IMR-90 (cell line): ENCODE results near the gene HOXB7. TPM values are rescaled to one million over a fixed set of nuclear protein-coding genes. Genes with fewer than 3 reads are reported as not detected.

Source experiments
- ATAC-seq: fragments of 200-7000 bp; cut with Tn5 transposase; 2 replicates; pipeline ENCODE4 v1.9.1; 2020; ENCODE audit warnings: low read depth, mild to moderate bottlenecking, moderate library complexity
- BruUV-seq: library from RNA; stranded (reverse); fragments of 400-500 nt; replicated peaks from 2 replicates; lab custom pipeline; 2021; lab: Mats Ljungman, UMichigan
- CTCF ChIA-PET: fragments of 300-600 bp; formaldehyde crosslinking; extraction: SDS; loops from one replicate; lab custom pipeline; 2021; ENCODE audit warnings: antibody characterized with exemption; lab: Yijun Ruan, JAX
- POLR2A ChIA-PET: fragments of 300-600 bp; sonication (Branson Sonifier 250); formaldehyde crosslinking; loops from one replicate; lab custom pipeline; 2022; ENCODE audit warnings: antibody characterized with exemption; ENCODE audit not compliant: unreplicated experiment; lab: Charles Lee
- DNase-seq: peaks from one replicate; pipeline ENCODE4 v3.0.0; 2013
- H2AFZ ChIP-seq: replicated peaks from 2 replicates; pipeline ENCODE3; 2013; ENCODE audit warnings: low read length, mild to moderate bottlenecking; ENCODE audit not compliant: poor library complexity
- H2AK5ac ChIP-seq: 2 replicates; pipeline ENCODE4 v1.6.1; 2013; ENCODE audit warnings: low read depth, low read length, inconsistent platforms
- H2AK9ac ChIP-seq: replicated peaks from 2 replicates; pipeline ENCODE3; 2013; ENCODE audit warnings: mild to moderate bottlenecking, low read depth, low read length, moderate library complexity; ENCODE audit not compliant: poor library complexity
- H2BK120ac ChIP-seq: 2 replicates; pipeline ENCODE4 v1.6.1; 2013; ENCODE audit warnings: low read depth, low read length, inconsistent platforms
- H2BK15ac ChIP-seq: 3 replicates; pipeline ENCODE4 v1.6.1; 2013; ENCODE audit warnings: low read depth, low read length, inconsistent platforms
- H2BK20ac ChIP-seq: 2 replicates; pipeline ENCODE4 v1.6.1; 2013; ENCODE audit warnings: low read depth, mild to moderate bottlenecking, inconsistent platforms, low read length, moderate library complexity
- H2BK5ac ChIP-seq: 2 replicates; pipeline ENCODE4 v1.6.1; 2013; ENCODE audit warnings: mild to moderate bottlenecking, low read depth, low read length, inconsistent platforms; ENCODE audit not compliant: poor library complexity, severe bottlenecking
- H3K14ac ChIP-seq: replicated peaks from 2 replicates; pipeline ENCODE4 v1.6.1; 2013; ENCODE audit warnings: low read depth, low read length, inconsistent platforms
- H3K18ac ChIP-seq: 2 replicates; pipeline ENCODE4 v1.6.1; 2013; ENCODE audit warnings: low read depth, low read length, control low read depth
- H3K23ac ChIP-seq: 2 replicates; pipeline ENCODE4 v1.6.1; 2013; ENCODE audit warnings: low read depth, low read length, inconsistent platforms
- H3K27ac ChIP-seq: 2 replicates; pipeline ENCODE4 v1.5.1; 2013; ENCODE audit warnings: mild to moderate bottlenecking, control low read depth, low read length; ENCODE audit not compliant: insufficient read depth
- H3K27me3 ChIP-seq: 2 replicates; pipeline ENCODE4 v1.6.1; 2013; ENCODE audit warnings: low read length; ENCODE audit not compliant: control insufficient read depth, insufficient read depth
- H3K36me3 ChIP-seq: 2 replicates; pipeline ENCODE4 v1.6.1; 2013; ENCODE audit warnings: low read length, mixed read lengths; ENCODE audit not compliant: control insufficient read depth, insufficient read depth
- H3K4ac ChIP-seq: 2 replicates; pipeline ENCODE4 v1.6.1; 2013; ENCODE audit warnings: low read depth, low read length, inconsistent platforms
- H3K4me1 ChIP-seq: 2 replicates; pipeline ENCODE4 v1.6.1; 2013; ENCODE audit warnings: low read length, mixed read lengths; ENCODE audit not compliant: control insufficient read depth, insufficient read depth
- H3K4me2 ChIP-seq: 2 replicates; pipeline ENCODE4 v1.6.1; 2013; ENCODE audit warnings: low read depth, mild to moderate bottlenecking, control low read depth, low read length, moderate library complexity
- H3K4me3 ChIP-seq: 2 replicates; pipeline ENCODE4 v1.5.1; 2013; ENCODE audit warnings: low read depth, mild to moderate bottlenecking, control low read depth, low read length, moderate library complexity; ENCODE audit not compliant: insufficient read depth
- H3K56ac ChIP-seq: 2 replicates; pipeline ENCODE4 v1.6.1; 2013; ENCODE audit warnings: low read length, inconsistent platforms; ENCODE audit not compliant: insufficient read depth; ENCODE audit errors: extremely low read depth
- H3K79me1 ChIP-seq, 2 experiments: 2 replicates each; pipeline ENCODE4 v1.6.1; 2013; ENCODE audit warnings: low read length in 2 of 2, inconsistent platforms in 1 of 2, low read depth in 1 of 2
- H3K9ac ChIP-seq: 2 replicates; pipeline ENCODE4 v1.6.1; 2013; ENCODE audit warnings: low read depth, low read length, control low read depth
- H3K9me1 ChIP-seq: 2 replicates; pipeline ENCODE4 v1.6.1; 2013; ENCODE audit warnings: low read length, inconsistent platforms; ENCODE audit not compliant: insufficient read depth
- H3K9me3 ChIP-seq: 2 replicates; pipeline ENCODE4 v1.6.1; 2013; ENCODE audit warnings: low read length; ENCODE audit not compliant: control insufficient read depth, insufficient read depth
- H4K20me1 ChIP-seq: 2 replicates; pipeline ENCODE4 v1.6.1; 2013; ENCODE audit warnings: low read length, inconsistent platforms; ENCODE audit not compliant: insufficient read depth
- H4K5ac ChIP-seq: 2 replicates; pipeline ENCODE4 v1.6.1; 2013; ENCODE audit warnings: mild to moderate bottlenecking, low read depth, low read length, control low read depth
- H4K8ac ChIP-seq, 2 experiments: 2 replicates each; pipeline ENCODE4 v1.6.1; 2013; ENCODE audit warnings: low read depth in 2 of 2, low read length in 2 of 2, control low read depth in 1 of 2, inconsistent platforms in 1 of 2
- H4K91ac ChIP-seq: 2 replicates; pipeline ENCODE4 v1.6.1; 2013; ENCODE audit warnings: low read depth, low read length, inconsistent platforms; ENCODE audit not compliant: insufficient read depth
- BHLHE40 ChIP-seq: fragments of 150-350 bp; IDR thresholded peaks from 2 replicates; pipeline ENCODE4 v1.6.1; 2016; ENCODE audit warnings: mild to moderate bottlenecking, low read depth, low read length
- CEBPB ChIP-seq: IDR thresholded peaks from 2 replicates; pipeline ENCODE4 v1.6.1; 2012; ENCODE audit warnings: low read depth, low read length, improper control_type of control experiment
- CHD1 ChIP-seq: IDR thresholded peaks from 2 replicates; pipeline ENCODE4 v1.6.1; 2012; ENCODE audit warnings: low read depth, low read length, improper control_type of control experiment
- CTCF ChIP-seq: conservative IDR thresholded peaks from 2 replicates; pipeline ENCODE4 v1.5.1; 2012; ENCODE audit warnings: mild to moderate bottlenecking, low read depth, low read length, improper control_type of control experiment
- MAFK ChIP-seq: IDR thresholded peaks from 2 replicates; pipeline ENCODE4 v1.6.1; 2012; ENCODE audit warnings: low read depth, low read length, improper control_type of control experiment
- POLR2A ChIP-seq: IDR thresholded peaks from 2 replicates; pipeline ENCODE4 v1.6.1; 2012; ENCODE audit warnings: mild to moderate bottlenecking, low read depth, low read length
- RAD21 ChIP-seq: IDR thresholded peaks from 2 replicates; pipeline ENCODE4 v1.6.1; 2012; ENCODE audit warnings: low read length, improper control_type of control experiment
- SMC3 ChIP-seq: fragments of 150-350 bp; IDR thresholded peaks from 2 replicates; pipeline ENCODE4 v1.6.1; 2016; ENCODE audit warnings: low read depth, mild to moderate bottlenecking, antibody characterized with exemption, low read length, moderate library complexity
- WGBS, 2 experiments: methylation state at CpG; one replicate each; pipeline versions ENCODE4 v1.1.5 to v1.1.7; 2013; ENCODE audit warnings: missing lambda C conversion rate in 2 of 2; ENCODE audit not compliant: insufficient read length in 1 of 2; ENCODE audit errors: extremely low coverage in 2 of 2; 5-methylcytosine and 5-hydroxymethylcytosine counted together
- dilution Hi-C: fragments of 300-500 bp; cut with HindIII; formaldehyde crosslinking; loops from one replicate; pipeline ENCODE4 v1.14.3; 2018; ENCODE audit warnings: low sequenced_read_pairs; ENCODE audit not compliant: unreplicated experiment
- in situ Hi-C: fragments of 300-500 bp; cut with MboI; formaldehyde crosslinking; loops from 3 replicates; pipeline ENCODE4 v1.14.3; 2019; ENCODE audit warnings: low sequenced_read_pairs, inconsistent platforms, mixed read lengths
- intact Hi-C: fragments of 100-400 bp; cut with micrococcal nuclease; formaldehyde crosslinking; loops from 2 replicates; pipeline ENCODE4 v1.10.0; 2022
- polyA plus RNA-seq, 3 experiments: library from polyadenylated mRNA; depleted of rRNA; stranded (reverse); fragments of >200 nt; gene quantifications; 2 replicates each; pipeline ENCODE4 v1.2.3, GENCODE V29; 2012; ENCODE audit warnings: low replicate concordance in 1 of 3
- total RNA-seq: library from RNA; depleted of rRNA; stranded (reverse); fragments of >200 nt; gene quantifications from 2 replicates; pipeline ENCODE4 v1.2.3, GENCODE V29; 2012
- TF ChIP-seq, protein P1 (sequence below): fragments of 150-350 bp; IDR thresholded peaks from 2 replicates; pipeline ENCODE4 v1.6.1; 2017; ENCODE audit warnings: mild to moderate bottlenecking, antibody characterized with exemption, low read length, low read depth

The HOXB7 gene
- total and polyA plus RNA-seq, 2 of the 4 experiments (the other 2 are of a cell fraction), result 1.8 to 6.7 TPM

- TF ChIP-seq, protein P1, sequence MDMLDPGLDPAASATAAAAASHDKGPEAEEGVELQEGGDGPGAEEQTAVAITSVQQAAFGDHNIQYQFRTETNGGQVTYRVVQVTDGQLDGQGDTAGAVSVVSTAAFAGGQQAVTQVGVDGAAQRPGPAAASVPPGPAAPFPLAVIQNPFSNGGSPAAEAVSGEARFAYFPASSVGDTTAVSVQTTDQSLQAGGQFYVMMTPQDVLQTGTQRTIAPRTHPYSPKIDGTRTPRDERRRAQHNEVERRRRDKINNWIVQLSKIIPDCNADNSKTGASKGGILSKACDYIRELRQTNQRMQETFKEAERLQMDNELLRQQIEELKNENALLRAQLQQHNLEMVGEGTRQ, result no peak
Measured at GRCh38 chr17:48616717-48617470, 6.1 kb upstream of the HOXB7 start (continued).

- no peak overlapping the region for H3K9ac ChIP-seq
- H3K4ac ChIP-seq, result no peak overlapping the region
- ATAC-seq (no peak), DNase-seq (no peak)
- dilution Hi-C loops, result no loop called here
- H2BK20ac ChIP-seq, result no peak overlapping the region
- H3K27me3 ChIP-seq, result peaks cover 57% of the 10 kb centered on the region
- ChIA-PET POLR2A (no interaction called here), CTCF (no interaction called here)
- H3K4me1 ChIP-seq, result peaks cover 3% of the 10 kb centered on the region
- in situ Hi-C loops, result no loop called here
- H3K27ac ChIP-seq, result no peak overlapping the region
- H2BK5ac ChIP-seq, result no peak overlapping the region
- H2AK5ac ChIP-seq, result no peak overlapping the region
- H2BK120ac ChIP-seq, result no peak overlapping the region
- H4K91ac ChIP-seq, result no peak overlapping the region
- peaks cover 4% of the 10 kb centered on the region; the same call in 1 of the 2 replicates for H4K20me1 ChIP-seq
- no peak overlapping the region for H2BK15ac ChIP-seq
- no CpG with 5 or more reads among the region's 17 CpGs for WGBS, 2 experiments
- H3K79me1 ChIP-seq, result peaks cover 3 to 12% of the 10 kb centered on the region in 2 experiments; a peak in 2 of 4 replicates
- no peak overlapping the region for H3K23ac ChIP-seq
- BruUV-seq, result no TSS peak
- no peaks in the 10 kb centered on the region for H3K36me3 ChIP-seq
- H3K9me1 ChIP-seq, result no peaks in the 10 kb centered on the region
- H3K9me3 ChIP-seq, result no peaks in the 10 kb centered on the region
- no peak overlapping the region for H4K8ac ChIP-seq
- no peak overlapping the region for H3K56ac ChIP-seq
- H3K18ac ChIP-seq, result no peak overlapping the region
- no peak overlapping the region for H3K4me2 ChIP-seq
- no peak overlapping the region for H3K4me3 ChIP-seq
- H2AK9ac ChIP-seq, result no peak overlapping the region
- intact Hi-C loops, result no loop called here
- TF ChIP-seq CEBPB (no peak), RAD21 (no peak), POLR2A (no peak), CTCF (no peak), SMC3 (no peak), BHLHE40 (no peak), CHD1 (no peak), MAFK (no peak)
- TF ChIP-seq, protein P1, result no peak
- H3K14ac ChIP-seq, result no peak overlapping the region
- no peak overlapping the region for H2AFZ ChIP-seq
- no peak overlapping the region for H4K5ac ChIP-seq
Measured at GRCh38 chr17:48615963-48616716, 5.3 kb upstream of the HOXB7 start.
